ENCODE measurements around the gene B4GALNT3.

The B4GALNT3 gene

DNA sequence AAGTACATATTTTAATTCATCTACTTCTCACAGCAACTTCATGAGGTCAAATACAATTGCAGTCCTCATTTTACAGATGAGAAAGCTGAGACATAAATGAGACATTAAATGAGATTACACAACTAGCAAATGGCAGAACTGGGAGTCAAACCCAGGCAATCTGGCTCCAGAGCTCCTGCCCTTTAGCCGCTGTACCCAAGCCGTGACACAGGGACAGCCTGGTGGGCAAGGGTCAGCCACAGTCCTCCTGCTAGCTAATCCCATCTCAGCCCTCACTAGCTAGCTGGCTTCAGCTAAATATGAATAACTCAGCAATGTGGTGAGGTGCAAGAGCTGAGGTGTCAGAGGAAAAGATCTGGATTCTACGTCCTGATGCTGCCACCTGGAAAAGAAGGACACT, 148.7 kb downstream of the B4GALNT3 start:
- TF ChIP-seq SIN3A (IDR thresholded peaks at IDR 0.05; ENCODE audit: borderline replicate concordance, insufficient read depth, low read length): no peak
- no peak for TF ChIP-seq POLR2AphosphoS5 (IDR thresholded peaks at IDR 0.05; ENCODE audit: low read depth, low read length)
- TF ChIP-seq, protein P1, sequence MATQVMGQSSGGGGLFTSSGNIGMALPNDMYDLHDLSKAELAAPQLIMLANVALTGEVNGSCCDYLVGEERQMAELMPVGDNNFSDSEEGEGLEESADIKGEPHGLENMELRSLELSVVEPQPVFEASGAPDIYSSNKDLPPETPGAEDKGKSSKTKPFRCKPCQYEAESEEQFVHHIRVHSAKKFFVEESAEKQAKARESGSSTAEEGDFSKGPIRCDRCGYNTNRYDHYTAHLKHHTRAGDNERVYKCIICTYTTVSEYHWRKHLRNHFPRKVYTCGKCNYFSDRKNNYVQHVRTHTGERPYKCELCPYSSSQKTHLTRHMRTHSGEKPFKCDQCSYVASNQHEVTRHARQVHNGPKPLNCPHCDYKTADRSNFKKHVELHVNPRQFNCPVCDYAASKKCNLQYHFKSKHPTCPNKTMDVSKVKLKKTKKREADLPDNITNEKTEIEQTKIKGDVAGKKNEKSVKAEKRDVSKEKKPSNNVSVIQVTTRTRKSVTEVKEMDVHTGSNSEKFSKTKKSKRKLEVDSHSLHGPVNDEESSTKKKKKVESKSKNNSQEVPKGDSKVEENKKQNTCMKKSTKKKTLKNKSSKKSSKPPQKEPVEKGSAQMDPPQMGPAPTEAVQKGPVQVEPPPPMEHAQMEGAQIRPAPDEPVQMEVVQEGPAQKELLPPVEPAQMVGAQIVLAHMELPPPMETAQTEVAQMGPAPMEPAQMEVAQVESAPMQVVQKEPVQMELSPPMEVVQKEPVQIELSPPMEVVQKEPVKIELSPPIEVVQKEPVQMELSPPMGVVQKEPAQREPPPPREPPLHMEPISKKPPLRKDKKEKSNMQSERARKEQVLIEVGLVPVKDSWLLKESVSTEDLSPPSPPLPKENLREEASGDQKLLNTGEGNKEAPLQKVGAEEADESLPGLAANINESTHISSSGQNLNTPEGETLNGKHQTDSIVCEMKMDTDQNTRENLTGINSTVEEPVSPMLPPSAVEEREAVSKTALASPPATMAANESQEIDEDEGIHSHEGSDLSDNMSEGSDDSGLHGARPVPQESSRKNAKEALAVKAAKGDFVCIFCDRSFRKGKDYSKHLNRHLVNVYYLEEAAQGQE (IDR thresholded peaks at IDR 0.05; ENCODE audit: insufficient read depth in 1 of 2, low read depth in 2 of 2, low read length in 2 of 2): no peak
- TF ChIP-seq TAF1 (IDR thresholded peaks at IDR 0.05; ENCODE audit: borderline replicate concordance, insufficient read depth, low read length): no peak
- TF ChIP-seq FOXP2 (optimal IDR thresholded peaks at IDR 0.05; ENCODE audit: borderline replicate concordance, extremely low read depth, extremely low read length, insufficient read depth): no peak

DNA sequence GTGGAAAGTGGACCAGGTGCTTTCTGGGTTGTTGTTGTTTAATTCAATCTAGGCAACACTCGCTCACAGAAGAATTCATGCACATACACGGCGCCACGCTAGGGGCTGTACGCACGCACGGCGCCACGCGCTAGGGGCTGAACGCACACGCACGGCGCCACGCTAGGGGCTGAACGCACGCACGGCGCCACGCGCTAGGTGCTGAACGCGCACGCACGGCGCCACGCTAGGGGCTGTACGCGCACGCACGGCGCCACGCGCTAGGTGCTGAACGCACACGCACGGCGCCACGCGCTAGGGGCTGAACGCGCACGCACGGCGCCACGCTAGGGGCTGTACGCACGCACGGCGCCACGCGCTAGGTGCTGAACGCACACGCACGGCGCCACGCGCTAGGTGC, 149.2 kb downstream of the B4GALNT3 start:
- TF ChIP-seq FOXP2 (optimal IDR thresholded peaks at IDR 0.05; ENCODE audit: borderline replicate concordance, extremely low read depth, extremely low read length, insufficient read depth) (no peak), TAF1 (IDR thresholded peaks at IDR 0.05; ENCODE audit: borderline replicate concordance, insufficient read depth, low read length) (no peak), SIN3A (IDR thresholded peaks at IDR 0.05; ENCODE audit: borderline replicate concordance, insufficient read depth, low read length) (no peak), POLR2AphosphoS5 (IDR thresholded peaks at IDR 0.05; ENCODE audit: low read depth, low read length) (no peak)
- TF ChIP-seq, protein P1 (IDR thresholded peaks at IDR 0.05; ENCODE audit: insufficient read depth in 1 of 2, low read depth in 2 of 2, low read length in 2 of 2): no peak

DNA sequence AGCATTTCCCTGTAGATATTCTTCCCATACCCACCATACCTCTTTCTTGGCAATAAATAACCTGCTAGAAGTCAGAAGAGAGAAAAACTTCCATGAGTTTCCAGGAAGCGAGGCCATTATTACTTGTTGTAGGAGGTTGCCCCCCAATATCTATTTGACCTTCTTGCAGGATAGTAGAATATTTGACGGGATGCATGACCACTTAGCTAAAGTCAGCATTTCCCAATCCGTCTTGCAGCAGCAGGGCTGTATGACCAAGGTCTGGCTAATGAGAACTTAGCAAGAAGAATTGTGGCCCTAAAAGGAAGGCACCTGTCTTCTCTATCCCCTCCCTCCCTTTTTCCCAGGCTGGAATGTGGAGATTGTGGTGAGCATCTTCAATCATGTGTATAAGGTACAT, 152.0 kb downstream of the B4GALNT3 start:
- no peak for TF ChIP-seq SIN3A (IDR thresholded peaks at IDR 0.05; ENCODE audit: borderline replicate concordance, insufficient read depth, low read length)
- TF ChIP-seq, protein P1 (IDR thresholded peaks at IDR 0.05; ENCODE audit: insufficient read depth in 1 of 2, low read depth in 2 of 2, low read length in 2 of 2): no peak
- TF ChIP-seq TAF1 (IDR thresholded peaks at IDR 0.05; ENCODE audit: borderline replicate concordance, insufficient read depth, low read length): no peak
- no peak for TF ChIP-seq FOXP2 (optimal IDR thresholded peaks at IDR 0.05; ENCODE audit: borderline replicate concordance, extremely low read depth, extremely low read length, insufficient read depth)
- no peak for TF ChIP-seq POLR2AphosphoS5 (IDR thresholded peaks at IDR 0.05; ENCODE audit: low read depth, low read length)

DNA sequence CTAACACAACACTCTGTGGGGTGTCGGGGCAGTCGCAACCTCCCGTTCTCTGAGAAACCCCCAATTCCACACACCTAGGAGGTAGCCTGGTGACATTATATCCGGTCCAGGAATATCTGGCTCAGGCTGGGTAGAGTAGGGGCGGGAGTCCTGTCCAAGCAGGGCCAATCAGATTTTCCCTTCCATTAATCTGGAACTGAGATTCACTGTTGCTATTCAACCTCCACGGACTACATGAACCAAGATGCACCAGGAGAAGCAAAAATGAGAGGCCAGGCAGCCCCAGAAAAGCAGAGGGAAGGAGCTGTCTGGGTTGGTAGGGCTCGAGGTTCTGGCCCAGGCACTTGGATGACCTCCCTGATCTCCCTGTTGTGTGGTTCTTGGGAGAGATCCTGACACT, 152.6 kb downstream of the B4GALNT3 start:
- no peak for TF ChIP-seq FOXP2 (optimal IDR thresholded peaks at IDR 0.05; ENCODE audit: borderline replicate concordance, extremely low read depth, extremely low read length, insufficient read depth)
- no peak for TF ChIP-seq POLR2AphosphoS5 (IDR thresholded peaks at IDR 0.05; ENCODE audit: low read depth, low read length)
- TF ChIP-seq TAF1 (IDR thresholded peaks at IDR 0.05; ENCODE audit: borderline replicate concordance, insufficient read depth, low read length): no peak

DNA sequence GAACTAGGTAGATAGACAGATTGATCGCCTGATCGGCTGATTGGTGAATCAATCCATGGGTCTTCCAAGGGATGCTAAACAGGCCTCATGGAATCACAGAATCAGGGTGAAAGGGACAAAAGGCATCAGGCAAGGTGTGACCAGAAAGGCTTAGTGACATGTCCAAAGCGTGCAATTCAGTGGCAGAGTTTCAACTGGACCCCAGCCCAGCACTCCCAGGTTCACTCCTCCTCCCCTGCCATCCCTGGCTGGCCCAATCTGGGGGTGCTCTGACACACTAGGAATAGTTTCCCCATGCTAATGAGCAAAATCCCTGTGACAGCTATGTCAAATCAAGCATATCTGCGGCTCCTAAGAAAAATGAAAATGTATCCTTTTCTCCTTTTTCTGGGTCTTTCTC, 153.1 kb downstream of the B4GALNT3 start:
- no peak for TF ChIP-seq TAF1 (IDR thresholded peaks at IDR 0.05; ENCODE audit: borderline replicate concordance, insufficient read depth, low read length)
- no peak for TF ChIP-seq FOXP2 (optimal IDR thresholded peaks at IDR 0.05; ENCODE audit: borderline replicate concordance, extremely low read depth, extremely low read length, insufficient read depth)
- TF ChIP-seq, protein P1 (IDR thresholded peaks at IDR 0.05; ENCODE audit: insufficient read depth in 1 of 2, low read depth in 2 of 2, low read length in 2 of 2): no peak

All from PFSK-1 (cell line).